Activated CD8-positive, alpha-beta memory T cell treated with anti-CD3 and anti-CD28 coated beads, Interleukin-2, amount 10 ng/mL, durations not matched to agents 7 days and 5 days (primary cell): Measurements from ENCODE around the gene NAA38. TPM values are rescaled to one million over a fixed set of nuclear protein-coding genes. Genes with fewer than 3 reads are reported as not detected.

Experiments used
- ATAC-seq: fragments of 150-1000 bp; cut with Tn5 transposase; one replicate; pipeline ENCODE4 v1.10.0; 2021; ENCODE audit warnings: moderate library complexity
- CTCF ChIA-PET: fragments of 350-600 bp; sonication (Branson Sonifier 250); formaldehyde crosslinking; loops from one replicate; lab custom pipeline; 2021; ENCODE audit warnings: antibody characterized with exemption; lab: Charles Lee
- DNase-seq: peaks from one replicate; pipeline ENCODE4 v3.0.0-alpha.2; 2020
- H3K27ac Mint-ChIP-seq: one replicate; pipeline ENCODE4 v1.8.0; 2021; ENCODE audit warnings: mild to moderate bottlenecking, mixed read lengths
- H3K27me3 Mint-ChIP-seq: one replicate; pipeline ENCODE4 v1.8.0; 2021; ENCODE audit warnings: mixed read lengths
- H3K36me3 Mint-ChIP-seq: one replicate; pipeline ENCODE4 v1.8.0; 2021; ENCODE audit warnings: mild to moderate bottlenecking, mixed read lengths
- H3K4me1 Mint-ChIP-seq: one replicate; pipeline ENCODE4 v1.8.0; 2021; ENCODE audit warnings: mixed read lengths
- H3K4me3 Mint-ChIP-seq: one replicate; pipeline ENCODE4 v1.8.0; 2021; ENCODE audit warnings: mild to moderate bottlenecking, moderate library complexity, mixed read lengths
- H3K9me3 Mint-ChIP-seq: one replicate; pipeline ENCODE4 v1.8.0; 2022; ENCODE audit warnings: low read depth, mixed read lengths
- total RNA-seq, 2 experiments: library from RNA; stranded (reverse); gene quantifications; one replicate each; pipeline ENCODE4 v1.2.3, GENCODE V29; 2021

NAA38 gene
- 10 to 100 TPM; 86.0 to 95.8 TPM for total RNA-seq

GRCh38 chr17:7856811-7857712 lies at the start of gene NAA38:
Gene NAA38 (minus strand): TSS chr17:7857559. CDS start chr17:7857463, 96 bp downstream.
- Mint-ChIP-seq H3K4me3 (no peak within 1 kb of the TSS), H3K9me3 (no peaks in the 10 kb centered on the region), H3K36me3 (peaks cover 2% of the 10 kb centered on the region), H3K4me1 (peaks cover 19% of the 10 kb centered on the region), H3K27me3 (no peaks in the 10 kb centered on the region), H3K27ac (no peak within 1 kb of the TSS)
- CTCF ChIA-PET: interaction anchor here (0.6 to 2.2 kb wide), 30 partner anchors 8 to 262 kb away, joined by 3 to 41 read pairs (median 5); partner anchors contain the start of genes ALOXE3, CNTROB, RNF227 and TP53
- DNase-seq (peak; percentile 99), ATAC-seq (peak; percentile 88)

GRCh38 chr17:7903154-7904103 lies 46.1 kb upstream of the NAA38 start:
- H3K36me3 Mint-ChIP-seq: peaks cover 52% of the 10 kb centered on the region

GRCh38 chr17:7897773-7898172 lies 40.4 kb upstream of the NAA38 start:
- Mint-ChIP-seq H3K4me3 (no peak overlapping the region), H3K27ac (peak overlapping the region; percentile 5), H3K27me3 (no peaks in the 10 kb centered on the region), H3K4me1 (peaks cover 1% of the 10 kb centered on the region), H3K9me3 (no peaks in the 10 kb centered on the region), H3K36me3 (peaks cover 69% of the 10 kb centered on the region)
- CTCF ChIA-PET: interaction anchor here (0.8 to 4.5 kb wide), 6 partner anchors 15 to 81 kb away, joined by 3 to 24 read pairs (median 3); partner anchors contain the start of genes CYB5D1 and NAA38
- no peak for DNase-seq
- peak; percentile 51 for ATAC-seq

More at GRCh38 chr17:7903154-7904103, 46.1 kb upstream of the NAA38 start:
- Mint-ChIP-seq H3K4me3 (no peak overlapping the region), H3K9me3 (no peaks in the 10 kb centered on the region), H3K4me1 (no peaks in the 10 kb centered on the region), H3K27me3 (no peaks in the 10 kb centered on the region), H3K27ac (no peak overlapping the region)
- ATAC-seq: no peak
- CTCF ChIA-PET: no interaction called here
- no peak for DNase-seq

GRCh38 chr17:7897090-7897489 lies 39.7 kb upstream of the NAA38 start:
- CTCF ChIA-PET: interaction anchor here (1.2 to 4.5 kb wide), 4 partner anchors 24 to 80 kb away, joined by 3 to 24 read pairs (median 3); no protein-coding TSS in a partner anchor
- Mint-ChIP-seq H3K9me3 (no peaks in the 10 kb centered on the region), H3K27ac (no peak overlapping the region), H3K4me1 (peaks cover 2% of the 10 kb centered on the region), H3K36me3 (peaks cover 65% of the 10 kb centered on the region), H3K27me3 (no peaks in the 10 kb centered on the region), H3K4me3 (no peak overlapping the region)
- ATAC-seq (no peak), DNase-seq (no peak)

- Mint-ChIP-seq H3K27ac (no peak overlapping the region), H3K36me3 (peaks cover 68% of the 10 kb centered on the region), H3K4me1 (peaks cover 4% of the 10 kb centered on the region), H3K9me3 (no peaks in the 10 kb centered on the region), H3K4me3 (no peak overlapping the region), H3K27me3 (no peaks in the 10 kb centered on the region)
- CTCF ChIA-PET: interaction anchor here (0.6 kb wide), 1 partner anchor 33 kb away, joined by 3 read pairs; no protein-coding TSS in a partner anchor
- DNase-seq (no peak), ATAC-seq (no peak)
Measured at GRCh38 chr17:7894866-7895265, 37.5 kb upstream of the NAA38 start.

GRCh38 chr17:7894226-7894625 lies 36.9 kb upstream of the NAA38 start:
- DNase-seq: no peak
- no peak overlapping the region for H3K4me3 Mint-ChIP-seq
- H3K9me3 Mint-ChIP-seq: no peaks in the 10 kb centered on the region
- H3K4me1 Mint-ChIP-seq: peaks cover 4% of the 10 kb centered on the region
- peaks cover 63% of the 10 kb centered on the region for H3K36me3 Mint-ChIP-seq
- CTCF ChIA-PET: no interaction called here
- no peak for ATAC-seq
- no peaks in the 10 kb centered on the region for H3K27me3 Mint-ChIP-seq
- no peak overlapping the region for H3K27ac Mint-ChIP-seq

GRCh38 chr17:7893187-7893880 lies 36.0 kb upstream of the NAA38 start:
- no peaks in the 10 kb centered on the region for H3K27me3 Mint-ChIP-seq
- no peak overlapping the region for H3K27ac Mint-ChIP-seq
- peaks cover 57% of the 10 kb centered on the region for H3K36me3 Mint-ChIP-seq
- H3K4me3 Mint-ChIP-seq: no peak overlapping the region
- no peak for ATAC-seq
- no peaks in the 10 kb centered on the region for H3K9me3 Mint-ChIP-seq
- CTCF ChIA-PET: no interaction called here
- DNase-seq: peak; percentile 27
- peaks cover 4% of the 10 kb centered on the region for H3K4me1 Mint-ChIP-seq

GRCh38 chr17:7889166-7889955 lies 32.0 kb upstream of the NAA38 start:
- H3K4me1 Mint-ChIP-seq: peaks cover 3% of the 10 kb centered on the region
- DNase-seq (no peak), ATAC-seq (no peak)
- no peaks in the 10 kb centered on the region for H3K9me3 Mint-ChIP-seq
- CTCF ChIA-PET: interaction anchor here (0.9 to 1.5 kb wide), 4 partner anchors 21 to 33 kb away, joined by 3 to 4 read pairs (median 3); partner anchors contain the start of gene RNF227
- no peak overlapping the region for H3K4me3 Mint-ChIP-seq
- H3K27ac Mint-ChIP-seq: peak overlapping the region; percentile 40
- peaks cover 30% of the 10 kb centered on the region for H3K36me3 Mint-ChIP-seq
- no peaks in the 10 kb centered on the region for H3K27me3 Mint-ChIP-seq

- Mint-ChIP-seq H3K27ac (peak within 1 kb of the TSS; percentile 40), H3K4me3 (no peak within 1 kb of the TSS), H3K9me3 (no peaks in the 10 kb centered on the region), H3K36me3 (peaks cover 22% of the 10 kb centered on the region), H3K27me3 (no peaks in the 10 kb centered on the region), H3K4me1 (peaks cover 6% of the 10 kb centered on the region)
- CTCF ChIA-PET: interaction anchor here (0.9 to 1.5 kb wide), 3 partner anchors 27 to 34 kb away, joined by 3 to 4 read pairs (median 3); partner anchors contain the start of gene RNF227
- peak; percentile 60 for DNase-seq
- peak; percentile 11 for ATAC-seq
Measured at GRCh38 chr17:7888184-7888920, 31.0 kb upstream of the NAA38 start, which contains the start of gene CHD3. Gene CHD3 (plus strand): TSS chr17:7888789. CDS start chr17:7889001, 212 bp downstream.

GRCh38 chr17:7887482-7888183 lies 30.3 kb upstream of the NAA38 start:
- Mint-ChIP-seq H3K4me3 (no peak overlapping the region), H3K4me1 (peaks cover 6% of the 10 kb centered on the region), H3K36me3 (peaks cover 20% of the 10 kb centered on the region), H3K27ac (no peak overlapping the region), H3K9me3 (no peaks in the 10 kb centered on the region), H3K27me3 (no peaks in the 10 kb centered on the region)
- ATAC-seq (peak; percentile 81), DNase-seq (peak; percentile 95)
- CTCF ChIA-PET: interaction anchor here (1.4 kb wide), 1 partner anchor 26 kb away, joined by 3 read pairs; no protein-coding TSS in a partner anchor

GRCh38 chr17:7887038-7887481 lies 29.7 kb upstream of the NAA38 start:
- Mint-ChIP-seq H3K36me3 (peaks cover 19% of the 10 kb centered on the region), H3K4me1 (peaks cover 5% of the 10 kb centered on the region), H3K4me3 (no peak overlapping the region), H3K27ac (no peak overlapping the region), H3K9me3 (no peaks in the 10 kb centered on the region), H3K27me3 (no peaks in the 10 kb centered on the region)
- DNase-seq (no peak), ATAC-seq (no peak)
- CTCF ChIA-PET: no interaction called here
